H1 (cell line): ENCODE results near the gene STAM.

ENCODE experiments used
- CREB1 ChIP-seq: IDR thresholded peaks from 2 replicates; pipeline ENCODE4 v1.6.1; 2012; ENCODE audit warnings: inconsistent platforms
- CTCF ChIP-seq, 3 experiments: IDR thresholded peaks; 1 replicate in 2 of 3; 2 replicates in 1 of 3; pipeline versions ENCODE4 v1.5.1 to v1.6.1; 2011; ENCODE audit warnings: low read length in 3 of 3, mild to moderate bottlenecking in 3 of 3, inconsistent platforms in 2 of 3, low read depth in 1 of 3, moderate library complexity in 1 of 3; ENCODE audit not compliant: insufficient read depth in 1 of 3; ENCODE audit errors: control extremely low read depth in 1 of 3
- GTF2F1 ChIP-seq: IDR thresholded peaks from 2 replicates; pipeline ENCODE4 v1.6.1; 2012; ENCODE audit warnings: low read depth, low read length, improper control_type of control experiment, borderline replicate concordance
- POLR2A ChIP-seq, 2 experiments: IDR thresholded peaks; 1 replicate in 1 of 2; 2 replicates in 1 of 2; pipeline ENCODE4 v1.6.1; 2011; ENCODE audit warnings: low read depth in 2 of 2, low read length in 2 of 2, mild to moderate bottlenecking in 2 of 2; ENCODE audit errors: control extremely low read depth in 1 of 2
- RFX5 ChIP-seq: IDR thresholded peaks from 2 replicates; pipeline ENCODE4 v1.6.1; 2011; ENCODE audit warnings: low read depth, low read length, improper control_type of control experiment, borderline replicate concordance
- TAF1 ChIP-seq: IDR thresholded peaks from 2 replicates; pipeline ENCODE4 v1.6.1; 2011; ENCODE audit warnings: mild to moderate bottlenecking, low read depth, low read length

GRCh38 chr10:17703706-17704105, 59.8 kb downstream of the STAM start:
- TF ChIP-seq RFX5: no peak
- no peak for TF ChIP-seq CTCF (IDR thresholded peaks at IDR 0.05; ENCODE audit: control extremely low read depth in 1 of 3, insufficient read depth in 1 of 3, low read depth in 1 of 3, low read length in 3 of 3)
- no peak for TF ChIP-seq POLR2A (IDR thresholded peaks at IDR 0.05; ENCODE audit: control extremely low read depth in 1 of 2, low read depth in 2 of 2, low read length in 2 of 2)
- no peak for TF ChIP-seq CREB1
- no peak for TF ChIP-seq TAF1
- TF ChIP-seq GTF2F1: no peak
